Measurements from ENCODE around the gene HM13. TPM values are rescaled to one million over a fixed set of nuclear protein-coding genes. Genes with fewer than 3 reads are reported as not detected.
A peak's percentile ranks its signal among the peaks of the same experiment; 100 is the strongest.

HM13 gene
- total and polyA plus RNA-seq, 2 donors (not counting 3 experiments of a cell fraction or from before 2014, with no cell fraction given) = 211 to 218 TPM

- H3K27ac ChIP-seq (ENCODE audit: insufficient read depth, low read depth, low read length) = peak overlapping the region; percentile 94
- POLR2A ChIA-PET = interaction anchor here (0.6 to 2.7 kb wide), 7 partner anchors 10 to 1247 kb away, joined by 3 to 48 read pairs (median 4); partner anchors contain the start of genes ID1 and MAPRE1
- H3K4me3 ChIP-seq (replicated peaks in 1 of 3; ENCODE audit: insufficient read depth in 1 of 3, low read depth in 1 of 3, low read length in 3 of 3) = peak overlapping the region; percentile 22 to 52 (median 31)
- peak; percentile 92 for TF ChIP-seq POLR2A (IDR thresholded peaks at IDR 0.05; ENCODE audit: low read depth, low read length)
- TF ChIP-seq, protein P1, sequence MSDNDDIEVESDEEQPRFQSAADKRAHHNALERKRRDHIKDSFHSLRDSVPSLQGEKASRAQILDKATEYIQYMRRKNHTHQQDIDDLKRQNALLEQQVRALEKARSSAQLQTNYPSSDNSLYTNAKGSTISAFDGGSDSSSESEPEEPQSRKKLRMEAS (IDR thresholded peaks at IDR 0.05; ENCODE audit: insufficient read depth, insufficient read length) = no peak
- TF ChIP-seq JUN (IDR thresholded peaks at IDR 0.05; ENCODE audit: borderline replicate concordance, insufficient read depth, insufficient read length, low read depth) = peak; percentile 73
- peak; percentile 99 for TF ChIP-seq POLR2AphosphoS5 (IDR thresholded peaks at IDR 0.05; ENCODE audit: insufficient read depth, low read depth, low read length)
- TF ChIP-seq MYC (IDR thresholded peaks at IDR 0.05; ENCODE audit: low read depth, low read length) = no peak
- peak; percentile 75 for TF ChIP-seq GATA2 (IDR thresholded peaks at IDR 0.05; ENCODE audit: insufficient read depth, insufficient read length, low read depth, low read length)
- no peak for TF ChIP-seq EZH2 (IDR thresholded peaks at IDR 0.05; ENCODE audit: borderline replicate concordance, low read depth, low read length, severe bottlenecking)
- peak; percentile 90 for TF ChIP-seq FOS (IDR thresholded peaks at IDR 0.05; ENCODE audit: borderline replicate concordance, insufficient read depth, low read length)
- BruUV-seq (replicated peaks) = no TSS peak
- peak overlapping the region; percentile 70 for H3K4me2 ChIP-seq (ENCODE audit: insufficient read depth, low read length)
- peak; percentile 99 for DNase-seq (ENCODE audit: low read depth, low spot score)
- FAIRE-seq = peak; percentile 100
- H3K4me1 ChIP-seq (ENCODE audit: control insufficient read depth, extremely low read depth, insufficient read depth, low read length) = peaks cover 36% of the 10 kb centered on the region
- H3K9ac ChIP-seq (replicated peaks; ENCODE audit: extremely low read depth, insufficient read depth, low read length) = peak overlapping the region; percentile 86
- H3K9me1 ChIP-seq (replicated peaks; ENCODE audit: control insufficient read depth, extremely low read depth, insufficient read depth, low read length) = no peaks in the 10 kb centered on the region
- no peaks in the 10 kb centered on the region for H4K20me1 ChIP-seq (replicated peaks; ENCODE audit: control insufficient read depth, extremely low read depth, insufficient read depth, low read length)
- no peaks in the 10 kb centered on the region for H3K27me3 ChIP-seq (ENCODE audit: control insufficient read depth in 2 of 2, insufficient read depth in 2 of 2, low read length in 2 of 2)
- intact Hi-C loops (cut with micrococcal nuclease) (loop anchor here (1.0 kb wide), 5 partner anchors 13 to 139 kb away; no protein-coding TSS in a partner anchor), dilution Hi-C loops (cut with MboI; ENCODE audit: extremely low pct_ligation_motif_present, low sequenced_read_pairs) (no loop called here)
- CTCF ChIA-PET = interaction anchor here (1.4 to 30.9 kb wide), 6 partner anchors 10 to 151 kb away, joined by 8 to 1817 read pairs (median 15); partner anchors contain the start of gene ID1
- H3K36me3 ChIP-seq (ENCODE audit: control insufficient read depth in 2 of 2, extremely low read depth in 1 of 2, insufficient read depth in 2 of 2, low read length in 2 of 2) = no peaks in the 10 kb centered on the region
- no peaks in the 10 kb centered on the region for H3K9me3 ChIP-seq (replicated peaks; ENCODE audit: control insufficient read depth, insufficient read depth, low read length)
- no peaks in the 10 kb centered on the region for H3K79me2 ChIP-seq (ENCODE audit: control insufficient read depth, insufficient read depth, low read length)
- no peak overlapping the region for H2AFZ ChIP-seq (ENCODE audit: low read depth, low read length)
Measured at GRCh38 chr20:31572701-31573554, 58.7 kb downstream of the HM13 start.

Data from endothelial cell of umbilical vein (primary cell).